WTC11 (cell line): ENCODE results near the gene PEAK1. TPM values are rescaled to one million over a fixed set of nuclear protein-coding genes. Genes with fewer than 3 reads are reported as not detected.

Source experiments
- ATAC-seq: fragments of 200-7000 bp; cut with Tn5 transposase; 2 replicates; pipeline ENCODE4 v1.10.0; 2021; ENCODE audit warnings: mild to moderate bottlenecking, moderate library complexity
- CTCF ChIA-PET: fragments of 300-600 bp; sonication (Branson Sonifier 250); formaldehyde crosslinking; loops from one replicate; lab custom pipeline; 2021; ENCODE audit warnings: antibody characterized with exemption; lab: Charles Lee
- POLR2A ChIA-PET: fragments of 350-600 bp; sonication (Branson Sonifier 250); formaldehyde crosslinking; loops from one replicate; lab custom pipeline; 2021; ENCODE audit warnings: antibody characterized with exemption; lab: Charles Lee
- DNase-seq: peaks from one replicate; pipeline ENCODE4 v3.0.0; 2021; ENCODE audit warnings: low spot score
- H3K27ac Mint-ChIP-seq: 2 replicates; pipeline ENCODE4 v1.8.0; 2021; ENCODE audit warnings: mixed read lengths
- H3K27me3 Mint-ChIP-seq: 2 replicates; pipeline ENCODE4 v1.8.0; 2021; ENCODE audit warnings: low read depth, mild to moderate bottlenecking, moderate library complexity, mixed read lengths
- H3K36me3 Mint-ChIP-seq: 2 replicates; pipeline ENCODE4 v1.8.0; 2021; ENCODE audit warnings: mixed read lengths
- H3K4me1 Mint-ChIP-seq: 2 replicates; pipeline ENCODE4 v1.8.0; 2022; ENCODE audit warnings: mixed read lengths
- H3K4me3 Mint-ChIP-seq: 2 replicates; pipeline ENCODE4 v1.8.0; 2021; ENCODE audit warnings: mild to moderate bottlenecking, moderate library complexity, mixed read lengths
- H3K9me3 Mint-ChIP-seq: 2 replicates; pipeline ENCODE4 v1.8.0; 2021; ENCODE audit warnings: mixed read lengths
- CBFB ChIP-seq: sonication (generic); formaldehyde crosslinking; IDR thresholded peaks from 2 replicates; pipeline ENCODE4 v1.8.1; 2022; ENCODE audit warnings: mild to moderate bottlenecking, low read depth, missing genetic modification reagents
- E2F4 ChIP-seq: sonication (generic); formaldehyde crosslinking; IDR thresholded peaks from 2 replicates; pipeline ENCODE4 v1.8.1; 2022; ENCODE audit warnings: low read depth, mild to moderate bottlenecking, moderate library complexity, missing genetic modification reagents, borderline replicate concordance
- ELF4 ChIP-seq: sonication (generic); formaldehyde crosslinking; IDR thresholded peaks from 2 replicates; pipeline ENCODE4 v1.8.1; 2022; ENCODE audit warnings: low read depth, mild to moderate bottlenecking, moderate library complexity, missing genetic modification reagents
- EMX1 ChIP-seq: fragments of 250-450 bp; sonication (Bioruptor Pico); IDR thresholded peaks from 2 replicates; pipeline ENCODE4 v1.8.0; 2021; ENCODE audit warnings: mild to moderate bottlenecking
- ETV6 ChIP-seq: sonication (generic); formaldehyde crosslinking; IDR thresholded peaks from 2 replicates; pipeline ENCODE4 v1.8.1; 2022; ENCODE audit warnings: mild to moderate bottlenecking, missing genetic modification reagents
- GTF2I ChIP-seq: fragments of 250-450 bp; sonication (Bioruptor Pico); conservative IDR thresholded peaks from 2 replicates; pipeline ENCODE4 v1.4.0; 2021; ENCODE audit warnings: mild to moderate bottlenecking
- KAT7 ChIP-seq: sonication (generic); formaldehyde crosslinking; IDR thresholded peaks from 2 replicates; pipeline ENCODE4 v1.8.1; 2023; ENCODE audit warnings: missing genetic modification reagents, mild to moderate bottlenecking, borderline replicate concordance
- NR2C2 ChIP-seq: sonication (generic); formaldehyde crosslinking; IDR thresholded peaks from 2 replicates; pipeline ENCODE4 v1.8.0; 2022; ENCODE audit warnings: mild to moderate bottlenecking, missing genetic modification reagents
- OVOL2 ChIP-seq: fragments of 250-450 bp; sonication (Bioruptor Pico); IDR thresholded peaks from 2 replicates; pipeline ENCODE4 v1.9.0; 2021; ENCODE audit warnings: mild to moderate bottlenecking, borderline replicate concordance
- PRRX2 ChIP-seq: fragments of 250-450 bp; sonication (Bioruptor Pico); IDR thresholded peaks from 2 replicates; pipeline ENCODE4 v1.8.0; 2021; ENCODE audit warnings: mild to moderate bottlenecking
- RORB ChIP-seq: fragments of 250-450 bp; sonication (Bioruptor Pico); IDR thresholded peaks from 2 replicates; pipeline ENCODE4 v1.9.0; 2021; ENCODE audit warnings: mild to moderate bottlenecking
- ZBTB21 ChIP-seq: sonication (generic); formaldehyde crosslinking; IDR thresholded peaks from 2 replicates; pipeline ENCODE4 v1.8.1; 2023; ENCODE audit warnings: mild to moderate bottlenecking, missing genetic modification reagents, borderline replicate concordance
- ZNF138 ChIP-seq: sonication (generic); formaldehyde crosslinking; conservative IDR thresholded peaks from 2 replicates; pipeline ENCODE4 v1.8.1; 2022; ENCODE audit warnings: mild to moderate bottlenecking, moderate library complexity, missing genetic modification reagents
- ZNF219 ChIP-seq: sonication (generic); formaldehyde crosslinking; IDR thresholded peaks from 2 replicates; pipeline ENCODE4 v1.8.0; 2023; ENCODE audit warnings: missing genetic modification reagents, mild to moderate bottlenecking, borderline replicate concordance
- ZNF232 ChIP-seq: sonication (generic); formaldehyde crosslinking; IDR thresholded peaks from 2 replicates; pipeline ENCODE4 v1.8.0; 2022; ENCODE audit warnings: mild to moderate bottlenecking, missing genetic modification reagents
- ZNF423 ChIP-seq: fragments of 250-450 bp; sonication (Bioruptor Pico); IDR thresholded peaks from 2 replicates; pipeline ENCODE4 v2.1.2; 2022; ENCODE audit warnings: mild to moderate bottlenecking, moderate library complexity
- ZNF671 ChIP-seq: fragments of 250-450 bp; sonication (Bioruptor Pico); IDR thresholded peaks from 2 replicates; pipeline ENCODE4 v1.8.0; 2021; ENCODE audit warnings: mild to moderate bottlenecking
- total RNA-seq: library from RNA; stranded (reverse); gene quantifications from 3 replicates; pipeline ENCODE4 v1.2.3, GENCODE V29; 2021
- TF ChIP-seq, protein P1 (sequence below): fragments of 250-450 bp; sonication (Bioruptor Pico); IDR thresholded peaks from 2 replicates; pipeline ENCODE4 v1.8.0; 2021; ENCODE audit warnings: mild to moderate bottlenecking
- TF ChIP-seq, protein P2 (sequence below): sonication (generic); formaldehyde crosslinking; IDR thresholded peaks from 2 replicates; pipeline ENCODE4 v1.8.1; 2023; ENCODE audit warnings: mild to moderate bottlenecking, moderate library complexity, missing genetic modification reagents
- TF ChIP-seq, protein P3 (sequence below): sonication (generic); formaldehyde crosslinking; IDR thresholded peaks from 2 replicates; pipeline ENCODE4 v1.8.0; 2022; ENCODE audit warnings: mild to moderate bottlenecking, missing genetic modification reagents
- TF ChIP-seq, protein P4 (sequence below): sonication (generic); formaldehyde crosslinking; IDR thresholded peaks from 2 replicates; pipeline ENCODE4 v1.8.0; 2022; ENCODE audit warnings: mild to moderate bottlenecking, missing genetic modification reagents
- TF ChIP-seq, protein P5 (sequence below): sonication (generic); formaldehyde crosslinking; IDR thresholded peaks from 2 replicates; pipeline ENCODE4 v1.8.0; 2022; ENCODE audit warnings: missing genetic modification reagents
- TF ChIP-seq, protein P6 (sequence below): sonication (generic); formaldehyde crosslinking; IDR thresholded peaks from 2 replicates; pipeline ENCODE4 v1.8.1; 2022; ENCODE audit warnings: missing genetic modification reagents, borderline replicate concordance
- TF ChIP-seq, protein P7 (sequence below): sonication (generic); formaldehyde crosslinking; conservative IDR thresholded peaks from 2 replicates; pipeline ENCODE4 v1.8.1; 2022; ENCODE audit warnings: mild to moderate bottlenecking, missing genetic modification reagents

Gene PEAK1
- total RNA-seq, 1 experiment from 2014 or later = 49.0 TPM

DNA sequence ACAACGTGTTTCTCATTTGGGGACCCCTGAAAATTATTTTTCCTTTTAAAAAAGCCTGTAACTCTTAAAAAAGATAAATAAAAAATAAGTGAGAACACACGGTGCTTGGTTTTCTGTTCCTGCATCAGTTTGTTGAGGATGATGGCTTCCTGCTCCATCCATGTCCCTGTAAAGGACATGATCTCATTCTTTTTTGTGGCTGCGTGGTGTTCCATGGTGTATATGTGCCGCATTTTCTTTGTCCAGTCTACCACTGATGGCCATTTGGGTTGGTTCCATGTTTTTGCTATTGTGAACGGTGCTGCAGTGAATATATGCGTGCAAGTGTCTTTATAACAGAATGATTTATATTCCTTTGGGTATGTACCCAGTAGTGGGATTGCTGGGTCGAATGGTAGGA is 351.3 kb downstream of the PEAK1 start (continued):
- TF ChIP-seq KAT7 (CRISPR knock-in tag) = no peak

DNA sequence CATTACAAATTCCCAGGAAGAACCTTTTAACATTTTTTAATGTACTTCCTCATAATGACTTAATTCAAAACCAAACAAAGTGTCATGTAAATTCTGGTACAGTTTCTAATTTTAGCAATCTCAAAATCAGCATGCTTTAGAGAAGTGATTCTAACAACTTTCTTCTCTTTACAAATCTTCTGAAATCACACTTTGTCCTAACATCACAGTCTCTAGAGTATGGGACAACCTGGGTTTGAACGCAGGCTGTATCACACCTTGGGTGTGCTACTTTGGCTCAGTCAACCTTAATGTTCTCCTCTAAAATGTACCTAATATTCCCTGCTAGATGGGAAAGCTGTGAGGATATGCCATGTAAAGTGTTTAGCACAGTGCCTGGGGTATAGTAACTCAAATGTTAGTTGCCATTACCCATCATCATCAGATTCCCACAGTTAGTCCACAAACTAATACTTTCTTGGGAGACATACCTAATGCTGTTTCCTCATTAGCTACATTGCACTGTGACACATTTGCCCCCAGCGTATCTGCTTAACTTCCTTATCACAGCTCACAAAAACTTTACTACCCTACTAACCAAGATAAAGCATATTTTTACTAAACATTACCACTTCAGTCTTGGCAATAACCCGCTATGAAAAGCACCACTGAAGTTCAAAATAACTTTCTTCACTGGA is 352.1 kb downstream of the PEAK1 start:
- Mint-ChIP-seq H3K27me3 (peaks cover 3% of the 10 kb centered on the region), H3K27ac (no peak overlapping the region), H3K36me3 (no peaks in the 10 kb centered on the region; the same call in 1 of the 2 replicates), H3K4me3 (no peak overlapping the region), H3K9me3 (no peaks in the 10 kb centered on the region), H3K4me1 (peaks cover 36% of the 10 kb centered on the region)
- DNase-seq (no peak), ATAC-seq (no peak)
- ChIA-PET POLR2A (no interaction called here), CTCF (no interaction called here)
- TF ChIP-seq, protein P1, sequence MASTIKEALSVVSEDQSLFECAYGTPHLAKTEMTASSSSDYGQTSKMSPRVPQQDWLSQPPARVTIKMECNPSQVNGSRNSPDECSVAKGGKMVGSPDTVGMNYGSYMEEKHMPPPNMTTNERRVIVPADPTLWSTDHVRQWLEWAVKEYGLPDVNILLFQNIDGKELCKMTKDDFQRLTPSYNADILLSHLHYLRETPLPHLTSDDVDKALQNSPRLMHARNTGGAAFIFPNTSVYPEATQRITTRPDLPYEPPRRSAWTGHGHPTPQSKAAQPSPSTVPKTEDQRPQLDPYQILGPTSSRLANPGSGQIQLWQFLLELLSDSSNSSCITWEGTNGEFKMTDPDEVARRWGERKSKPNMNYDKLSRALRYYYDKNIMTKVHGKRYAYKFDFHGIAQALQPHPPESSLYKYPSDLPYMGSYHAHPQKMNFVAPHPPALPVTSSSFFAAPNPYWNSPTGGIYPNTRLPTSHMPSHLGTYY (CRISPR knock-in tag) = no peak
- no peak for TF ChIP-seq ZNF219 (CRISPR knock-in tag)
- TF ChIP-seq OVOL2 (CRISPR knock-in tag) = no peak
- TF ChIP-seq, protein P2, sequence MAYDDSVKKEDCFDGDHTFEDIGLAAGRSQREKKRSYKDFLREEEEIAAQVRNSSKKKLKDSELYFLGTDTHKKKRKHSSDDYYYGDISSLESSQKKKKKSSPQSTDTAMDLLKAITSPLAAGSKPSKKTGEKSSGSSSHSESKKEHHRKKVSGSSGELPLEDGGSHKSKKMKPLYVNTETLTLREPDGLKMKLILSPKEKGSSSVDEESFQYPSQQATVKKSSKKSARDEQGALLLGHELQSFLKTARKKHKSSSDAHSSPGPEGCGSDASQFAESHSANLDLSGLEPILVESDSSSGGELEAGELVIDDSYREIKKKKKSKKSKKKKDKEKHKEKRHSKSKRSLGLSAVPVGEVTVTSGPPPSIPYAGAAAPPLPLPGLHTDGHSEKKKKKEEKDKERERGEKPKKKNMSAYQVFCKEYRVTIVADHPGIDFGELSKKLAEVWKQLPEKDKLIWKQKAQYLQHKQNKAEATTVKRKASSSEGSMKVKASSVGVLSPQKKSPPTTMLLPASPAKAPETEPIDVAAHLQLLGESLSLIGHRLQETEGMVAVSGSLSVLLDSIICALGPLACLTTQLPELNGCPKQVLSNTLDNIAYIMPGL (CRISPR knock-in tag) = no peak
- TF ChIP-seq ELF4 (CRISPR knock-in tag) = no peak
- TF ChIP-seq NR2C2 = no peak
- TF ChIP-seq E2F4 = no peak
- TF ChIP-seq ZNF671 = no peak
- no peak for TF ChIP-seq CBFB
- TF ChIP-seq, protein P3, sequence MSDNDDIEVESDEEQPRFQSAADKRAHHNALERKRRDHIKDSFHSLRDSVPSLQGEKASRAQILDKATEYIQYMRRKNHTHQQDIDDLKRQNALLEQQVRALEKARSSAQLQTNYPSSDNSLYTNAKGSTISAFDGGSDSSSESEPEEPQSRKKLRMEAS = no peak
- TF ChIP-seq, protein P4, sequence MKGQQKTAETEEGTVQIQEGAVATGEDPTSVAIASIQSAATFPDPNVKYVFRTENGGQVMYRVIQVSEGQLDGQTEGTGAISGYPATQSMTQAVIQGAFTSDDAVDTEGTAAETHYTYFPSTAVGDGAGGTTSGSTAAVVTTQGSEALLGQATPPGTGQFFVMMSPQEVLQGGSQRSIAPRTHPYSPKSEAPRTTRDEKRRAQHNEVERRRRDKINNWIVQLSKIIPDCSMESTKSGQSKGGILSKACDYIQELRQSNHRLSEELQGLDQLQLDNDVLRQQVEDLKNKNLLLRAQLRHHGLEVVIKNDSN = no peak
- TF ChIP-seq PRRX2 = no peak
- no peak for TF ChIP-seq ETV6 (CRISPR knock-in tag)
- no peak for TF ChIP-seq EMX1 (CRISPR knock-in tag)
- no peak for TF ChIP-seq RORB (CRISPR knock-in tag)
- no peak for TF ChIP-seq GTF2I (CRISPR knock-in tag)
- TF ChIP-seq ZBTB21 = no peak
- no peak for TF ChIP-seq ZNF138 (CRISPR knock-in tag)

- Mint-ChIP-seq H3K27me3 (peaks cover 3% of the 10 kb centered on the region), H3K36me3 (no peaks in the 10 kb centered on the region; the same call in 1 of the 2 replicates), H3K4me1 (peaks cover 37% of the 10 kb centered on the region), H3K4me3 (no peak overlapping the region), H3K27ac (no peak overlapping the region), H3K9me3 (no peaks in the 10 kb centered on the region)
- ChIA-PET CTCF (no interaction called here), POLR2A (no interaction called here)
- ATAC-seq (no peak), DNase-seq (no peak)
- TF ChIP-seq ZNF232 (CRISPR knock-in tag) (no peak), ZNF423 (CRISPR knock-in tag) (no peak)
- TF ChIP-seq, protein P5, sequence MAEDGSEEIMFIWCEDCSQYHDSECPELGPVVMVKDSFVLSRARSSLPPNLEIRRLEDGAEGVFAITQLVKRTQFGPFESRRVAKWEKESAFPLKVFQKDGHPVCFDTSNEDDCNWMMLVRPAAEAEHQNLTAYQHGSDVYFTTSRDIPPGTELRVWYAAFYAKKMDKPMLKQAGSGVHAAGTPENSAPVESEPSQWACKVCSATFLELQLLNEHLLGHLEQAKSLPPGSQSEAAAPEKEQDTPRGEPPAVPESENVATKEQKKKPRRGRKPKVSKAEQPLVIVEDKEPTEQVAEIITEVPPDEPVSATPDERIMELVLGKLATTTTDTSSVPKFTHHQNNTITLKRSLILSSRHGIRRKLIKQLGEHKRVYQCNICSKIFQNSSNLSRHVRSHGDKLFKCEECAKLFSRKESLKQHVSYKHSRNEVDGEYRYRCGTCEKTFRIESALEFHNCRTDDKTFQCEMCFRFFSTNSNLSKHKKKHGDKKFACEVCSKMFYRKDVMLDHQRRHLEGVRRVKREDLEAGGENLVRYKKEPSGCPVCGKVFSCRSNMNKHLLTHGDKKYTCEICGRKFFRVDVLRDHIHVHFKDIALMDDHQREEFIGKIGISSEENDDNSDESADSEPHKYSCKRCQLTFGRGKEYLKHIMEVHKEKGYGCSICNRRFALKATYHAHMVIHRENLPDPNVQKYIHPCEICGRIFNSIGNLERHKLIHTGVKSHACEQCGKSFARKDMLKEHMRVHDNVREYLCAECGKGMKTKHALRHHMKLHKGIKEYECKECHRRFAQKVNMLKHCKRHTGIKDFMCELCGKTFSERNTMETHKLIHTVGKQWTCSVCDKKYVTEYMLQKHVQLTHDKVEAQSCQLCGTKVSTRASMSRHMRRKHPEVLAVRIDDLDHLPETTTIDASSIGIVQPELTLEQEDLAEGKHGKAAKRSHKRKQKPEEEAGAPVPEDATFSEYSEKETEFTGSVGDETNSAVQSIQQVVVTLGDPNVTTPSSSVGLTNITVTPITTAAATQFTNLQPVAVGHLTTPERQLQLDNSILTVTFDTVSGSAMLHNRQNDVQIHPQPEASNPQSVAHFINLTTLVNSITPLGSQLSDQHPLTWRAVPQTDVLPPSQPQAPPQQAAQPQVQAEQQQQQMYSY (CRISPR knock-in tag) = no peak
- TF ChIP-seq, protein P6, sequence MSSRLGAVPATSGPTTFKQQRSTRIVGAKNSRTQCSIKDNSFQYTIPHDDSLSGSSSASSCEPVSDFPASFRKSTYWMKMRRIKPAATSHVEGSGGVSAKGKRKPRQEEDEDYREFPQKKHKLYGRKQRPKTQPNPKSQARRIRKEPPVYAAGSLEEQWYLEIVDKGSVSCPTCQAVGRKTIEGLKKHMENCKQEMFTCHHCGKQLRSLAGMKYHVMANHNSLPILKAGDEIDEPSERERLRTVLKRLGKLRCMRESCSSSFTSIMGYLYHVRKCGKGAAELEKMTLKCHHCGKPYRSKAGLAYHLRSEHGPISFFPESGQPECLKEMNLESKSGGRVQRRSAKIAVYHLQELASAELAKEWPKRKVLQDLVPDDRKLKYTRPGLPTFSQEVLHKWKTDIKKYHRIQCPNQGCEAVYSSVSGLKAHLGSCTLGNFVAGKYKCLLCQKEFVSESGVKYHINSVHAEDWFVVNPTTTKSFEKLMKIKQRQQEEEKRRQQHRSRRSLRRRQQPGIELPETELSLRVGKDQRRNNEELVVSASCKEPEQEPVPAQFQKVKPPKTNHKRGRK (CRISPR knock-in tag) = no peak
- TF ChIP-seq, protein P7, sequence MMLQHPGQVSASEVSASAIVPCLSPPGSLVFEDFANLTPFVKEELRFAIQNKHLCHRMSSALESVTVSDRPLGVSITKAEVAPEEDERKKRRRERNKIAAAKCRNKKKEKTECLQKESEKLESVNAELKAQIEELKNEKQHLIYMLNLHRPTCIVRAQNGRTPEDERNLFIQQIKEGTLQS = no peak
Observed at GRCh38 chr15:77066971-77067690, 352.8 kb downstream of the PEAK1 start.
